Activated T-cell treated with anti-CD3 and anti-CD28 coated beads, Interleukin-2, amount 50 U/mL, for 1 hour (primary cell): Measurements from ENCODE around the gene RPS16.

Source experiments
- DNase-seq: peaks from one replicate; pipeline ENCODE4 v3.0.0-alpha.2; 2020

RPS16 gene

GRCh38 chr19:39448271-39448670, 12.5 kb upstream of the RPS16 start:
- no peak for DNase-seq

GRCh38 chr19:39446365-39447084, 10.8 kb upstream of the RPS16 start:
- no peak for DNase-seq

GRCh38 chr19:39445196-39446111, 9.7 kb upstream of the RPS16 start, which contains the start of gene SUPT5H:
TSS of gene SUPT5H (plus strand) at chr19:39445582. CDS start at chr19:39445891, 309 bp downstream.
- DNase-seq: peak; percentile 95

- DNase-seq: no peak
Measured at GRCh38 chr19:39444598-39445195, 8.9 kb upstream of the RPS16 start.

GRCh38 chr19:39438270-39438934, 2.7 kb upstream of the RPS16 start:
- no peak for DNase-seq

- no peak for DNase-seq
Measured at GRCh38 chr19:39436350-39436716, 584 bp upstream of the RPS16 start.

- no peak for DNase-seq
Measured at GRCh38 chr19:39434123-39435076, 1.3 kb downstream of the RPS16 start.

- no peak for DNase-seq
Measured at GRCh38 chr19:39433480-39434079, 2.2 kb downstream of the RPS16 start.

GRCh38 chr19:39432677-39433025, 3.1 kb downstream of the RPS16 start:
- no peak for DNase-seq

- peak; percentile 63 for DNase-seq
Measured at GRCh38 chr19:39430675-39431593, 4.8 kb downstream of the RPS16 start.

- no peak for DNase-seq
Measured at GRCh38 chr19:39428283-39429112, 7.3 kb downstream of the RPS16 start.

- DNase-seq: no peak
Measured at GRCh38 chr19:39427707-39428106, 8.0 kb downstream of the RPS16 start.

GRCh38 chr19:39426170-39426569, 9.6 kb downstream of the RPS16 start:
- DNase-seq: no peak

GRCh38 chr19:39425744-39426143, 10.0 kb downstream of the RPS16 start:
- no peak for DNase-seq

GRCh38 chr19:39424934-39425333, 10.8 kb downstream of the RPS16 start:
- DNase-seq: no peak

- DNase-seq: no peak
Measured at GRCh38 chr19:39423258-39424086, 12.3 kb downstream of the RPS16 start.

- no peak for DNase-seq
Measured at GRCh38 chr19:39422020-39422419, 13.7 kb downstream of the RPS16 start.

- DNase-seq: no peak
Measured at GRCh38 chr19:39420769-39421168, 15.0 kb downstream of the RPS16 start.

GRCh38 chr19:39419003-39419402, 16.7 kb downstream of the RPS16 start:
- DNase-seq: no peak
